NCI-H510A treated with DMSO at 0.1 percent for 48 hours (cell line): ENCODE results near the gene PIGK.
"Not testable (repeated sequence)": the region's sequence is repeated elsewhere in the genome, so short reads cannot be mapped to it uniquely, and the experiment has no call there.

ENCODE experiments used
- DNase-seq: peaks from one replicate; lab custom pipeline; 2025; lab: John Stamatoyannopoulos, UW

The PIGK gene

GRCh38 chr1:77193951-77194350 lies 25.3 kb downstream of the PIGK start:
- DNase-seq, result no peak

GRCh38 chr1:77188770-77189169 lies 30.5 kb downstream of the PIGK start:
- no peak for DNase-seq

- DNase-seq, result not testable (repeated sequence)
Measured at GRCh38 chr1:77186907-77187306, 32.3 kb downstream of the PIGK start.

GRCh38 chr1:77182083-77182482 lies 37.1 kb downstream of the PIGK start:
- no peak for DNase-seq

GRCh38 chr1:77179632-77180031 lies 39.6 kb downstream of the PIGK start:
- no peak for DNase-seq

- DNase-seq, result no peak
Measured at GRCh38 chr1:77175230-77175844, 43.9 kb downstream of the PIGK start.

GRCh38 chr1:77170687-77171086 lies 48.5 kb downstream of the PIGK start:
- no peak for DNase-seq

GRCh38 chr1:77168358-77168757 lies 50.9 kb downstream of the PIGK start:
- DNase-seq, result no peak

GRCh38 chr1:77164434-77164944 lies 54.7 kb downstream of the PIGK start:
- no peak for DNase-seq

GRCh38 chr1:77159706-77160105 lies 59.5 kb downstream of the PIGK start:
- not testable (repeated sequence) for DNase-seq

GRCh38 chr1:77156214-77156613 lies 63.0 kb downstream of the PIGK start:
- DNase-seq, result no peak

- no peak for DNase-seq
Measured at GRCh38 chr1:77146270-77146669, 73.0 kb downstream of the PIGK start.

- DNase-seq, result peak; percentile 63
Measured at GRCh38 chr1:77143529-77144121, 75.6 kb downstream of the PIGK start.

GRCh38 chr1:77139389-77139788 lies 79.8 kb downstream of the PIGK start:
- DNase-seq, result no peak

- no peak for DNase-seq
Measured at GRCh38 chr1:77134359-77134758, 84.9 kb downstream of the PIGK start.

GRCh38 chr1:77133731-77134358 lies 85.4 kb downstream of the PIGK start:
- no peak for DNase-seq

GRCh38 chr1:77126307-77126706 lies 92.9 kb downstream of the PIGK start:
- peak; percentile 86 for DNase-seq

- DNase-seq, result no peak
Measured at GRCh38 chr1:77121503-77121902, 97.7 kb downstream of the PIGK start.

- DNase-seq, result no peak
Measured at GRCh38 chr1:77120950-77121349, 98.3 kb downstream of the PIGK start.

GRCh38 chr1:77118712-77119111 lies 100.5 kb downstream of the PIGK start:
- DNase-seq, result no peak

GRCh38 chr1:77104672-77105071 lies 114.6 kb downstream of the PIGK start:
- DNase-seq, result no peak

- DNase-seq, result no peak
Measured at GRCh38 chr1:77103486-77103885, 115.7 kb downstream of the PIGK start.

GRCh38 chr1:77100875-77101274 lies 118.4 kb downstream of the PIGK start:
- no peak for DNase-seq
